ENCODE data around the gene RASD1.

DNA sequence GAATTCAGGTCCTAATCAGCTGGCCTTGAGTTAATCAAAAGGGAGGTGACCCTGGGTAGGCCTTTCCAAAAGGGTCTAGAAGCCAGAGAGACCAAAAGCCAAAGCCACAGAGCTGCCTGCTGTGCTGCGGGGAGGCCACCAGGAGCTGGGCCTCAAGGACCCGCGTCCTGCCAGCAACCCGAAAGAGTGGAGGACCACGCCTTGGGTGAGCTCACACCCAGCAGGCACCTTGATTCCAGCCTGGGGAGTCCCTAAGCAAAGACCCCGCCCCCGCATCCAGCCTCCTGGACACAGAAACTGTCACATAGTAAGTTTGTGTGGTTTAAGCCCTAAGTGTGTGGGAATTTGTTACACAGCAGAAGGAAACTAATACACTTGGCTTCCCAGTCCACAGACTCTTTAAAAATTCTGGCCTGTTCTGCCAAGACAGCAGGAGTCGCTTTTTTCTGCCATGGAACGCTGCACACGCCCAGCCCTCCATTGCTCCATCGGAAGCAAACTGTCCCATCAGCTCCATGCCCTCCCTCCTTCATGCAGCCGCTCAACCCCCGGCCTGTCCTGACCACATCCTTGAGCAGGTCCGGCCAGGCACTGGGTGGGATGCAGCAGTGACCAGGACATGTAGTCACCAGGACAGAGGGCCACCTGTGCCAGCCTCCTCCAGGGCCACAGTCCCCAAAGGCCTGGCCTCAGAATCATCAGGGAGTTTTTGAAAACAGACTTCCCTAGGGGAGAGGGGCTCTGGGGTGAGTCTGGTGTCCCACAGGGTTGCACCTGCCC, 20.9 kb upstream of the RASD1 start:
- TF ChIP-seq, protein P1, sequence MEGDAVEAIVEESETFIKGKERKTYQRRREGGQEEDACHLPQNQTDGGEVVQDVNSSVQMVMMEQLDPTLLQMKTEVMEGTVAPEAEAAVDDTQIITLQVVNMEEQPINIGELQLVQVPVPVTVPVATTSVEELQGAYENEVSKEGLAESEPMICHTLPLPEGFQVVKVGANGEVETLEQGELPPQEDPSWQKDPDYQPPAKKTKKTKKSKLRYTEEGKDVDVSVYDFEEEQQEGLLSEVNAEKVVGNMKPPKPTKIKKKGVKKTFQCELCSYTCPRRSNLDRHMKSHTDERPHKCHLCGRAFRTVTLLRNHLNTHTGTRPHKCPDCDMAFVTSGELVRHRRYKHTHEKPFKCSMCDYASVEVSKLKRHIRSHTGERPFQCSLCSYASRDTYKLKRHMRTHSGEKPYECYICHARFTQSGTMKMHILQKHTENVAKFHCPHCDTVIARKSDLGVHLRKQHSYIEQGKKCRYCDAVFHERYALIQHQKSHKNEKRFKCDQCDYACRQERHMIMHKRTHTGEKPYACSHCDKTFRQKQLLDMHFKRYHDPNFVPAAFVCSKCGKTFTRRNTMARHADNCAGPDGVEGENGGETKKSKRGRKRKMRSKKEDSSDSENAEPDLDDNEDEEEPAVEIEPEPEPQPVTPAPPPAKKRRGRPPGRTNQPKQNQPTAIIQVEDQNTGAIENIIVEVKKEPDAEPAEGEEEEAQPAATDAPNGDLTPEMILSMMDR (IDR thresholded peaks at IDR 0.05; ENCODE audit: low read length): no peak
- TF ChIP-seq EZH2phosphoT487 (IDR thresholded peaks at IDR 0.05; ENCODE audit: low read length): no peak

Data from MM.1S (cell line).